HepG2 (cell line): Measurements from ENCODE around the gene SYDE1. TPM values are rescaled to one million over a fixed set of nuclear protein-coding genes. Genes with fewer than 3 reads are reported as not detected.

Experiments used
- ARNTL ChIP-seq: sonication (generic); formaldehyde crosslinking; IDR thresholded peaks from 2 replicates; pipeline ENCODE4 v1.4.0; 2020; ENCODE audit warnings: mild to moderate bottlenecking, missing genetic modification reagents
- ATF5 ChIP-seq: sonication (generic); formaldehyde crosslinking; IDR thresholded peaks from 2 replicates; pipeline ENCODE4 v1.4.0; 2020; ENCODE audit warnings: mild to moderate bottlenecking, low read depth, missing genetic modification reagents
- ERF ChIP-seq: IDR thresholded peaks from 2 replicates; pipeline ENCODE4 v1.6.1; 2018; ENCODE audit warnings: missing biosample characterization, missing genetic modification reagents
- PRDM10 ChIP-seq: sonication (generic); formaldehyde crosslinking; IDR thresholded peaks from 2 replicates; pipeline ENCODE4 v1.4.0; 2020; ENCODE audit warnings: low read depth, missing genetic modification reagents
- THAP11 ChIP-seq: IDR thresholded peaks from 2 replicates; pipeline ENCODE4 v1.6.1; 2016; ENCODE audit warnings: missing biosample characterization, missing genetic modification reagents
- ZBTB1 ChIP-seq: sonication (generic); formaldehyde crosslinking; IDR thresholded peaks from 2 replicates; pipeline ENCODE4 v1.4.0; 2020; ENCODE audit warnings: missing genetic modification reagents, borderline replicate concordance
- ZNF33A ChIP-seq: sonication (generic); formaldehyde crosslinking; IDR thresholded peaks from 2 replicates; pipeline ENCODE4 v1.5.1; 2020; ENCODE audit warnings: missing genetic modification reagents, mild to moderate bottlenecking, moderate library complexity, borderline replicate concordance
- ZNF567 ChIP-seq: sonication (generic); formaldehyde crosslinking; IDR thresholded peaks from 2 replicates; pipeline ENCODE4 v1.8.1; 2023; ENCODE audit warnings: mild to moderate bottlenecking, missing genetic modification reagents, borderline replicate concordance
- polyA plus RNA-seq, 8 experiments: library from polyadenylated mRNA; depleted of rRNA in 3 of 8; stranded (reverse) in 7 of 8; unstranded in 1 of 8; fragments of >200 nt; fragmentation: Illumina TruSeq in 4 of 8; extraction: Trizol in 4 of 8; gene quantifications; 2 replicates each; pipeline versions ENCODE4 v1.2.1 to v1.2.3, GENCODE V29; 2011 to 2016; ENCODE audit warnings: low read depth in 4 of 8, missing spikeins in 1 of 8, mixed read lengths in 1 of 8; ENCODE audit not compliant: insufficient read depth in 1 of 8
- total RNA-seq, 5 experiments: library from RNA; depleted of rRNA; stranded (reverse); fragments of >200 nt; fragmentation: Illumina TruSeq; extraction: Trizol; gene quantifications; 2 replicates each; pipeline ENCODE4 v1.2.3, GENCODE V29; 2016; ENCODE audit warnings: low read depth in 1 of 5
- TF ChIP-seq, protein P1 (sequence below): sonication (generic); formaldehyde crosslinking; IDR thresholded peaks from 2 replicates; pipeline ENCODE4 v1.8.1; 2023; ENCODE audit warnings: mild to moderate bottlenecking, inconsistent platforms, moderate library complexity, missing genetic modification reagents, borderline replicate concordance
- TF ChIP-seq, protein P2 (sequence below): sonication (generic); formaldehyde crosslinking; IDR thresholded peaks from 2 replicates; pipeline ENCODE4 v1.4.0; 2020; ENCODE audit warnings: missing genetic modification reagents
- TF ChIP-seq, protein P3 (sequence below): sonication (generic); formaldehyde crosslinking; conservative IDR thresholded peaks from 2 replicates; pipeline ENCODE4 v1.8.0; 2022; ENCODE audit warnings: mild to moderate bottlenecking, moderate library complexity, missing genetic modification reagents
- TF ChIP-seq, protein P4 (sequence below): sonication (generic); formaldehyde crosslinking; IDR thresholded peaks from 2 replicates; pipeline ENCODE4 v1.8.0; 2022; ENCODE audit warnings: missing genetic modification reagents, mild to moderate bottlenecking, moderate library complexity, borderline replicate concordance
- TF ChIP-seq, protein P5 (sequence below): sonication (generic); formaldehyde crosslinking; IDR thresholded peaks from 2 replicates; pipeline ENCODE4 v1.5.0; 2020; ENCODE audit warnings: missing genetic modification reagents

Gene SYDE1
- total and polyA plus RNA-seq, 2 of the 13 experiments (the other 11 are each of a cell fraction or from before 2014, with no cell fraction given) = 4.3 to 13.6 TPM

DNA sequence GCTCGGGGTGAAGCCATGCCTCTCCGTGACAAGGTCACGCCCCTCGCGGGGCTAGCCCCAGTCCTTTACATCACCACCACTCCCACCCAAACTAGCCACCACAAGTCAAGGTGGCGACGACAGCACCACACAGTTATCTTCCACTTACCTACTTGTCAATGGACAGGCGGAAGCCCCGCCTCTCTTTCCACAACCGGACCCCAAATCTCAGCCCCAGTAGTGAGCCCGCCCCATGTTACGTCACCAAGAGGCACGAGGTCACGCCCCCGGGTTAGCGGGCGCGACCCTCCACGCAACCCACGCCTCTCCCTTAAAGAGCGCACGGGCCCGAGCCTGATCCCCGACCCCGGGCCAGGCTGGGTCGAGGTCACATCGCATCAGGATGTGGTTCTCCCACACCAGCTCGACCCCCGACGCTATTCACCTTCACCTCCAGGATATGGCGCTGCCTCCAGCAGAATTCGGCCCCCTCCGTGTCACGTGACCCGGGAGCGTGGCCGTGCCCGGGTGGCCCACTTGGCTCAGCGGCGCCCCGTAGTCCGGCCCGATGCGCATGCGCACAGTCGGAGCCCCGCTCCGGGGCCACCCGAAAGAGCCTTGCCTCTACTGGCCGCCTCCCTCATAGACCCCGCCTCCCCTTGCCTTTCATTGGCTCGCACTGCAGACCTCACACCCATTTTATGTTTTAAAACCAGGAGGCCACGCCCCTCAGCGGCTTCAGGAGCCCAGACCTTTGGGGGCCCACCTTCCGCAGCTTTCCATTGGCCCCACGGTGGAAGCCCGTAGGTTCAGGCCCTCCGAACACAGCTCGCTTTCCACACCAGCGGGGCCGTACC is 18.2 kb downstream of the SYDE1 start (continued):
- TF ChIP-seq, protein P1, sequence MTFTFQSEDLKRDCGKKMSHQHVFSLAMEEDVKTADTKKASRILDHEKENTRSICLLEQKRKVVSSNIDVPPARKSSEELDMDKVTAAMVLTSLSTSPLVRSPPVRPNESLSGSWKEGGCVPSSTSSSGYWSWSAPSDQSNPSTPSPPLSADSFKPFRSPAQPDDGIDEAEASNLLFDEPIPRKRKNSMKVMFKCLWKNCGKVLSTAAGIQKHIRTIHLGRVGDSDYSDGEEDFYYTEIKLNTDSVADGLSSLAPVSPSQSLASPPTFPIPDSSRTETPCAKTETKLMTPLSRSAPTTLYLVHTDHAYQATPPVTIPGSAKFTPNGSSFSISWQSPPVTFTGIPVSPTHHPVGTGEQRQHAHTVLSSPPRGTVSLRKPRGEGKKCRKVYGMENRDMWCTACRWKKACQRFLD (CRISPR knock-in tag) = peak; percentile 46
- TF ChIP-seq, protein P2, sequence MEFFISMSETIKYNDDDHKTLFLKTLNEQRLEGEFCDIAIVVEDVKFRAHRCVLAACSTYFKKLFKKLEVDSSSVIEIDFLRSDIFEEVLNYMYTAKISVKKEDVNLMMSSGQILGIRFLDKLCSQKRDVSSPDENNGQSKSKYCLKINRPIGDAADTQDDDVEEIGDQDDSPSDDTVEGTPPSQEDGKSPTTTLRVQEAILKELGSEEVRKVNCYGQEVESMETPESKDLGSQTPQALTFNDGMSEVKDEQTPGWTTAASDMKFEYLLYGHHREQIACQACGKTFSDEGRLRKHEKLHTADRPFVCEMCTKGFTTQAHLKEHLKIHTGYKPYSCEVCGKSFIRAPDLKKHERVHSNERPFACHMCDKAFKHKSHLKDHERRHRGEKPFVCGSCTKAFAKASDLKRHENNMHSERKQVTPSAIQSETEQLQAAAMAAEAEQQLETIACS (CRISPR knock-in tag) = peak; percentile 73
- TF ChIP-seq, protein P3, sequence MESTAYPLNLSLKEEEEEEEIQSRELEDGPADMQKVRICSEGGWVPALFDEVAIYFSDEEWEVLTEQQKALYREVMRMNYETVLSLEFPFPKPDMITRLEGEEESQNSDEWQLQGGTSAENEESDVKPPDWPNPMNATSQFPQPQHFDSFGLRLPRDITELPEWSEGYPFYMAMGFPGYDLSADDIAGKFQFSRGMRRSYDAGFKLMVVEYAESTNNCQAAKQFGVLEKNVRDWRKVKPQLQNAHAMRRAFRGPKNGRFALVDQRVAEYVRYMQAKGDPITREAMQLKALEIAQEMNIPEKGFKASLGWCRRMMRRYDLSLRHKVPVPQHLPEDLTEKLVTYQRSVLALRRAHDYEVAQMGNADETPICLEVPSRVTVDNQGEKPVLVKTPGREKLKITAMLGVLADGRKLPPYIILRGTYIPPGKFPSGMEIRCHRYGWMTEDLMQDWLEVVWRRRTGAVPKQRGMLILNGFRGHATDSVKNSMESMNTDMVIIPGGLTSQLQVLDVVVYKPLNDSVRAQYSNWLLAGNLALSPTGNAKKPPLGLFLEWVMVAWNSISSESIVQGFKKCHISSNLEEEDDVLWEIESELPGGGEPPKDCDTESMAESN = peak; percentile 41; the same call in 1 of the 2 replicates
- TF ChIP-seq ATF5 (CRISPR knock-in tag) = 0 out of 2 replicates have a peak, but pooled peaks have one; percentile 39
- TF ChIP-seq, protein P4, sequence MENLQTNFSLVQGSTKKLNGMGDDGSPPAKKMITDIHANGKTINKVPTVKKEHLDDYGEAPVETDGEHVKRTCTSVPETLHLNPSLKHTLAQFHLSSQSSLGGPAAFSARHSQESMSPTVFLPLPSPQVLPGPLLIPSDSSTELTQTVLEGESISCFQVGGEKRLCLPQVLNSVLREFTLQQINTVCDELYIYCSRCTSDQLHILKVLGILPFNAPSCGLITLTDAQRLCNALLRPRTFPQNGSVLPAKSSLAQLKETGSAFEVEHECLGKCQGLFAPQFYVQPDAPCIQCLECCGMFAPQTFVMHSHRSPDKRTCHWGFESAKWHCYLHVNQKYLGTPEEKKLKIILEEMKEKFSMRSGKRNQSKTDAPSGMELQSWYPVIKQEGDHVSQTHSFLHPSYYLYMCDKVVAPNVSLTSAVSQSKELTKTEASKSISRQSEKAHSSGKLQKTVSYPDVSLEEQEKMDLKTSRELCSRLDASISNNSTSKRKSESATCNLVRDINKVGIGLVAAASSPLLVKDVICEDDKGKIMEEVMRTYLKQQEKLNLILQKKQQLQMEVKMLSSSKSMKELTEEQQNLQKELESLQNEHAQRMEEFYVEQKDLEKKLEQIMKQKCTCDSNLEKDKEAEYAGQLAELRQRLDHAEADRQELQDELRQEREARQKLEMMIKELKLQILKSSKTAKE (CRISPR knock-in tag) = no peak
- peak; percentile 87 for TF ChIP-seq THAP11
- TF ChIP-seq, protein P5, sequence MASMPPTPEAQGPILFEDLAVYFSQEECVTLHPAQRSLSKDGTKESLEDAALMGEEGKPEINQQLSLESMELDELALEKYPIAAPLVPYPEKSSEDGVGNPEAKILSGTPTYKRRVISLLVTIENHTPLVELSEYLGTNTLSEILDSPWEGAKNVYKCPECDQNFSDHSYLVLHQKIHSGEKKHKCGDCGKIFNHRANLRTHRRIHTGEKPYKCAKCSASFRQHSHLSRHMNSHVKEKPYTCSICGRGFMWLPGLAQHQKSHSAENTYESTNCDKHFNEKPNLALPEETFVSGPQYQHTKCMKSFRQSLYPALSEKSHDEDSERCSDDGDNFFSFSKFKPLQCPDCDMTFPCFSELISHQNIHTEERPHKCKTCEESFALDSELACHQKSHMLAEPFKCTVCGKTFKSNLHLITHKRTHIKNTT (CRISPR knock-in tag) = 0 out of 2 replicates have a peak, but pooled peaks have one; percentile 18
- no peak for TF ChIP-seq ZBTB1 (CRISPR knock-in tag)
- no peak for TF ChIP-seq PRDM10 (CRISPR knock-in tag)
- peak; percentile 91 for TF ChIP-seq ARNTL (CRISPR knock-in tag)
- peak; percentile 66; the same call in 1 of the 2 replicates for TF ChIP-seq ERF (CRISPR knock-in tag)
- TF ChIP-seq ZNF33A (CRISPR knock-in tag) = 0 out of 2 replicates have a peak, but pooled peaks have one; percentile 26
- no peak for TF ChIP-seq ZNF567 (CRISPR knock-in tag)
